ENCODE data around the gene IER2. TPM values are rescaled to one million over a fixed set of nuclear protein-coding genes. Genes with fewer than 3 reads are reported as not detected.

Gene IER2
- total and polyA plus RNA-seq, 9 donors: 18.2 to 161 (median 88.0) TPM

- Histone ChIP-seq H3K9me3 (replicated peaks; ENCODE audit: control insufficient read depth, low read depth, low read length) (no peaks in the 10 kb centered on the region), H3K36me3 (ENCODE audit: control insufficient read depth, insufficient read depth, low read length) (peaks cover 23% of the 10 kb centered on the region), H3K4me1 (ENCODE audit: control insufficient read depth, insufficient read depth, low read length) (peaks cover 31% of the 10 kb centered on the region), H3K27ac (ENCODE audit: low read length) (peak overlapping the region; percentile 57), H3K4me3 (ENCODE audit: low read length) (no peak overlapping the region), H3K27me3 (ENCODE audit: control insufficient read depth, insufficient read depth, low read length) (peaks cover 10% of the 10 kb centered on the region)
- DNase-seq: no peak
- WGBS (ENCODE audit: insufficient coverage): 74% methylated on average over 15 of the region's 29 CpGs
These were observed 45.1 kb upstream of the IER2 start for GRCh38 chr19:13104848-13105711.

- WGBS (ENCODE audit: insufficient coverage): 88% methylated on average over 25 of the region's 30 CpGs
- H3K9me3 ChIP-seq (replicated peaks; ENCODE audit: control insufficient read depth, low read depth, low read length): no peaks in the 10 kb centered on the region
- no peak overlapping the region for H3K27ac ChIP-seq (ENCODE audit: low read length)
- H3K4me1 ChIP-seq (ENCODE audit: control insufficient read depth, insufficient read depth, low read length): peaks cover 8% of the 10 kb centered on the region
- no peaks in the 10 kb centered on the region for H3K27me3 ChIP-seq (ENCODE audit: control insufficient read depth, insufficient read depth, low read length)
- no peak overlapping the region for H3K4me3 ChIP-seq (ENCODE audit: low read length)
- H3K36me3 ChIP-seq (ENCODE audit: control insufficient read depth, insufficient read depth, low read length): peaks cover 43% of the 10 kb centered on the region
- DNase-seq: no peak
These were observed 40.7 kb upstream of the IER2 start for GRCh38 chr19:13109361-13110098.

- H3K27me3 ChIP-seq (ENCODE audit: control insufficient read depth, insufficient read depth, low read length): no peaks in the 10 kb centered on the region
- no peak overlapping the region for H3K27ac ChIP-seq (ENCODE audit: low read length)
- peaks cover 4% of the 10 kb centered on the region for H3K4me1 ChIP-seq (ENCODE audit: control insufficient read depth, insufficient read depth, low read length)
- 92% methylated on average over 8 of the region's 15 CpGs for WGBS (ENCODE audit: insufficient coverage)
- peaks cover 42% of the 10 kb centered on the region for H3K36me3 ChIP-seq (ENCODE audit: control insufficient read depth, insufficient read depth, low read length)
- H3K4me3 ChIP-seq (ENCODE audit: low read length): no peak overlapping the region
- H3K9me3 ChIP-seq (replicated peaks; ENCODE audit: control insufficient read depth, low read depth, low read length): no peaks in the 10 kb centered on the region
- DNase-seq: no peak
These were observed 40.1 kb upstream of the IER2 start for GRCh38 chr19:13110099-13110610.

GRCh38 chr19:13112555-13112954 is 37.7 kb upstream of the IER2 start:
- Histone ChIP-seq H3K36me3 (ENCODE audit: control insufficient read depth, insufficient read depth, low read length) (peaks cover 40% of the 10 kb centered on the region), H3K4me3 (ENCODE audit: low read length) (no peak overlapping the region), H3K27ac (ENCODE audit: low read length) (no peak overlapping the region), H3K27me3 (ENCODE audit: control insufficient read depth, insufficient read depth, low read length) (no peaks in the 10 kb centered on the region), H3K4me1 (ENCODE audit: control insufficient read depth, insufficient read depth, low read length) (peaks cover 17% of the 10 kb centered on the region), H3K9me3 (replicated peaks; ENCODE audit: control insufficient read depth, low read depth, low read length) (no peaks in the 10 kb centered on the region)
- 95% methylated on average over 8 of the region's 10 CpGs for WGBS (ENCODE audit: insufficient coverage)
- no peak for DNase-seq

- Histone ChIP-seq H3K27ac (ENCODE audit: low read length) (peak overlapping the region; percentile 50), H3K27me3 (ENCODE audit: control insufficient read depth, insufficient read depth, low read length) (no peaks in the 10 kb centered on the region), H3K9me3 (replicated peaks; ENCODE audit: control insufficient read depth, low read depth, low read length) (no peaks in the 10 kb centered on the region), H3K4me1 (ENCODE audit: control insufficient read depth, insufficient read depth, low read length) (peaks cover 33% of the 10 kb centered on the region), H3K4me3 (ENCODE audit: low read length) (peak overlapping the region; percentile 88), H3K36me3 (ENCODE audit: control insufficient read depth, insufficient read depth, low read length) (peaks cover 23% of the 10 kb centered on the region)
- no peak for DNase-seq
- under 1% methylated on average over 17 of the region's 18 CpGs for WGBS (ENCODE audit: insufficient coverage)
These were observed 34.3 kb upstream of the IER2 start for GRCh38 chr19:13115936-13116281.

- DNase-seq: peak; percentile 97
- H3K27me3 ChIP-seq (ENCODE audit: control insufficient read depth, insufficient read depth, low read length): no peaks in the 10 kb centered on the region
- peak within 1 kb of the TSS; percentile 88 for H3K4me3 ChIP-seq (ENCODE audit: low read length)
- 0% methylated on average over 43 of the region's 51 CpGs for WGBS (ENCODE audit: insufficient coverage)
- peaks cover 23% of the 10 kb centered on the region for H3K36me3 ChIP-seq (ENCODE audit: control insufficient read depth, insufficient read depth, low read length)
- no peaks in the 10 kb centered on the region for H3K9me3 ChIP-seq (replicated peaks; ENCODE audit: control insufficient read depth, low read depth, low read length)
- H3K4me1 ChIP-seq (ENCODE audit: control insufficient read depth, insufficient read depth, low read length): peaks cover 33% of the 10 kb centered on the region
- peak within 1 kb of the TSS; percentile 50 for H3K27ac ChIP-seq (ENCODE audit: low read length)
These were observed 33.7 kb upstream of the IER2 start, which contains the start of gene TRMT1 for GRCh38 chr19:13116282-13117175. TSS of gene TRMT1 (minus strand) at chr19:13116740. CDS start at chr19:13116399, 341 bp downstream.

GRCh38 chr19:13117176-13117771 is 32.9 kb upstream of the IER2 start:
- no peaks in the 10 kb centered on the region for H3K27me3 ChIP-seq (ENCODE audit: control insufficient read depth, insufficient read depth, low read length)
- H3K27ac ChIP-seq (ENCODE audit: low read length): peak overlapping the region; percentile 25
- peaks cover 21% of the 10 kb centered on the region for H3K36me3 ChIP-seq (ENCODE audit: control insufficient read depth, insufficient read depth, low read length)
- H3K4me1 ChIP-seq (ENCODE audit: control insufficient read depth, insufficient read depth, low read length): peaks cover 33% of the 10 kb centered on the region
- WGBS (ENCODE audit: insufficient coverage): 17% methylated on average over 14 of the region's 20 CpGs
- DNase-seq: no peak
- H3K9me3 ChIP-seq (replicated peaks; ENCODE audit: control insufficient read depth, low read depth, low read length): no peaks in the 10 kb centered on the region
- peak overlapping the region; percentile 88 for H3K4me3 ChIP-seq (ENCODE audit: low read length)

GRCh38 chr19:13117772-13118423 is 32.3 kb upstream of the IER2 start, which contains the start of gene NACC1:
TSS of gene NACC1 (plus strand) at chr19:13118264. CDS start at chr19:13135208, 16,944 bp downstream.
- peaks cover 33% of the 10 kb centered on the region for H3K4me1 ChIP-seq (ENCODE audit: control insufficient read depth, insufficient read depth, low read length)

More at GRCh38 chr19:13117772-13118423, 32.3 kb upstream of the IER2 start, which contains the start of gene NACC1:
- Histone ChIP-seq H3K4me3 (ENCODE audit: low read length) (peak within 1 kb of the TSS; percentile 94), H3K36me3 (ENCODE audit: control insufficient read depth, insufficient read depth, low read length) (peaks cover 16% of the 10 kb centered on the region), H3K9me3 (replicated peaks; ENCODE audit: control insufficient read depth, low read depth, low read length) (no peaks in the 10 kb centered on the region), H3K27ac (ENCODE audit: low read length) (peak within 1 kb of the TSS; percentile 67), H3K27me3 (ENCODE audit: control insufficient read depth, insufficient read depth, low read length) (no peaks in the 10 kb centered on the region)
- peak; percentile 96 for DNase-seq
- WGBS (ENCODE audit: insufficient coverage): 0% methylated on average over 42 of the region's 65 CpGs
